Right lobe of liver (tissue), 6 donors: ENCODE measurements around the gene CCDC81. TPM values are rescaled to one million over a fixed set of nuclear protein-coding genes. Genes with fewer than 3 reads are reported as not detected.
"Not testable (repeated sequence)": the region's sequence is repeated elsewhere in the genome, so short reads cannot be mapped to it uniquely, and the experiment has no call there.

Experiments used
- ATAC-seq, 4 donors: fragments of 200-7000 bp; cut with Tn5 transposase; one replicate each; pipeline ENCODE4 v1.9.1; 2020; ENCODE audit warnings: mild to moderate bottlenecking in 4 of 4, moderate library complexity in 4 of 4
- DNase-seq, 3 donors: peaks; one replicate each; pipeline ENCODE4 v3.0.0-alpha.2; 2020
- H3K27ac ChIP-seq, 3 donors: fragments of 200-600 bp; one replicate each; pipeline ENCODE4 v1.8.0; 2022
- H3K27me3 ChIP-seq, 2 donors: fragments of 200-600 bp; one replicate each; pipeline ENCODE4 v1.8.0; 2022
- H3K36me3 ChIP-seq, 4 donors: fragments of 200-600 bp; sonication (generic) in 1 of 4; one replicate each; pipeline versions ENCODE4 v1.5.1 to v1.8.0; 2017 to 2022; ENCODE audit warnings: control low read depth in 1 of 4
- H3K4me1 ChIP-seq, 4 donors: fragments of 200-600 bp; sonication (generic) in 1 of 4; one replicate each; pipeline versions ENCODE4 v1.5.1 to v1.8.0; 2017 to 2022; ENCODE audit warnings: control low read depth in 1 of 4
- H3K4me3 ChIP-seq, 3 donors: fragments of 200-600 bp; one replicate each; pipeline ENCODE4 v1.8.0; 2022
- H3K9me3 ChIP-seq, 4 donors: fragments of 200-600 bp; sonication (generic) in 1 of 4; one replicate each; pipeline versions ENCODE4 v1.5.1 to v1.8.0; 2017 to 2022; ENCODE audit warnings: control low read depth in 1 of 4
- CTCF ChIP-seq, 4 donors: fragments of 200-600 bp in 3 of 4; fragments of 450-650 bp in 1 of 4; IDR thresholded peaks; one replicate each; pipeline versions ENCODE4 v1.5.1 to v1.8.0; 2016 to 2022; ENCODE audit warnings: antibody characterized with exemption in 4 of 4, mild to moderate bottlenecking in 2 of 4
- POLR2A ChIP-seq: fragments of 450-650 bp; IDR thresholded peaks from one replicate; pipeline ENCODE4 v1.6.1; 2017; ENCODE audit warnings: antibody characterized with exemption, mild to moderate bottlenecking
- WGBS: methylation state at CpG from one replicate; pipeline ENCODE4 v1.1.6; 2018; ENCODE audit warnings: low coverage, low lambda C conversion rate; ENCODE audit not compliant: insufficient coverage; ENCODE audit errors: missing lambda C conversion rate; 5-methylcytosine and 5-hydroxymethylcytosine counted together
- intact Hi-C, 2 donors: fragments of 100-400 bp; cut with DNase I; formaldehyde crosslinking; loops; one replicate each; pipeline versions ENCODE4 v1.11.2 to v1.14.1; 2022
- total RNA-seq, 6 experiments: library from RNA; depleted of rRNA in 2 of 6; stranded (reverse); fragments of >200 nt in 2 of 6; fragmentation: NEBNext Ultra II Directional in 3 of 6; extraction: Animal tissue kit (Norgen Biotek cat#: 25700) in 3 of 6; gene quantifications; one replicate each; pipeline versions ENCODE4 v1.1.0 to v1.2.4, GENCODE V29; 2016 to 2023
- donor health status: DM: no; HTN: yes; CAD: no.
- donor health status: DM: no; HTN: no; CAD: no.
- donor health status: DM: no; HTN: no; CAD: no.
- donor health status: DM: no; HTN: yes; CAD: no.
- donor health status: DM: no; HTN: yes; CAD: no.

CCDC81 gene
- total RNA-seq, 6 experiments from 2014 or later = 0.12 to 1.6 (median 0.55) TPM; not detected in 1

- no peaks in the 10 kb centered on the region for H3K9me3 ChIP-seq
- TF ChIP-seq POLR2A (no peak), CTCF (IDR thresholded peaks at IDR 0.05) (no peak)
- intact Hi-C loops = no loop called here
- no peaks in the 10 kb centered on the region for H3K27me3 ChIP-seq
- H3K4me3 ChIP-seq = no peak overlapping the region
- no peak for DNase-seq
- no peak overlapping the region for H3K27ac ChIP-seq
- H3K4me1 ChIP-seq = no peaks in the 10 kb centered on the region
- 95% methylated on average over 3 of the region's 3 CpGs for WGBS
- H3K36me3 ChIP-seq = no peaks in the 10 kb centered on the region
- ATAC-seq = no peak
These were observed 43.4 kb downstream of the CCDC81 start for GRCh38 chr11:86418106-86418505.

GRCh38 chr11:86418513-86418912 is 43.8 kb downstream of the CCDC81 start:
- WGBS = 79% methylated on average over 3 of the region's 3 CpGs
- H3K9me3 ChIP-seq = no peaks in the 10 kb centered on the region
- H3K36me3 ChIP-seq = no peaks in the 10 kb centered on the region
- no peak overlapping the region for H3K4me3 ChIP-seq
- H3K4me1 ChIP-seq = no peaks in the 10 kb centered on the region
- DNase-seq (no peak), ATAC-seq (no peak)
- no peak for TF ChIP-seq CTCF (IDR thresholded peaks at IDR 0.05)
- no peak for TF ChIP-seq POLR2A
- H3K27ac ChIP-seq = no peak overlapping the region
- H3K27me3 ChIP-seq = no peaks in the 10 kb centered on the region
- intact Hi-C loops = no loop called here

GRCh38 chr11:86418917-86419316 is 44.2 kb downstream of the CCDC81 start:
- 56% methylated on average over 1 of the region's 2 CpGs for WGBS
- intact Hi-C loops = no loop called here
- no peak for ATAC-seq
- Histone ChIP-seq H3K36me3 (no peaks in the 10 kb centered on the region), H3K4me1 (no peaks in the 10 kb centered on the region), H3K9me3 (no peaks in the 10 kb centered on the region), H3K27ac (no peak overlapping the region), H3K27me3 (no peaks in the 10 kb centered on the region), H3K4me3 (no peak overlapping the region)
- TF ChIP-seq CTCF (IDR thresholded peaks at IDR 0.05) (peak in 1 of 4 donors; percentile 9), POLR2A (no peak)
- DNase-seq = no peak

GRCh38 chr11:86421946-86422345 is 47.3 kb downstream of the CCDC81 start:
- no peak overlapping the region for H3K4me3 ChIP-seq
- TF ChIP-seq CTCF (IDR thresholded peaks at IDR 0.05) (no peak), POLR2A (no peak)
- no peaks in the 10 kb centered on the region for H3K4me1 ChIP-seq
- H3K27me3 ChIP-seq = no peaks in the 10 kb centered on the region
- ATAC-seq = no peak
- no peak for DNase-seq
- H3K36me3 ChIP-seq = no peaks in the 10 kb centered on the region
- no peak overlapping the region for H3K27ac ChIP-seq
- WGBS = 59% methylated on average over 4 of the region's 4 CpGs
- H3K9me3 ChIP-seq = no peaks in the 10 kb centered on the region
- intact Hi-C loops = no loop called here

GRCh38 chr11:86422371-86422770 is 47.7 kb downstream of the CCDC81 start:
- no peak overlapping the region for H3K4me3 ChIP-seq
- H3K9me3 ChIP-seq = no peaks in the 10 kb centered on the region
- WGBS = 50% methylated on average over 6 of the region's 12 CpGs
- no peaks in the 10 kb centered on the region for H3K36me3 ChIP-seq
- intact Hi-C loops = no loop called here
- no peaks in the 10 kb centered on the region for H3K27me3 ChIP-seq
- no peak overlapping the region for H3K27ac ChIP-seq
- TF ChIP-seq CTCF (IDR thresholded peaks at IDR 0.05) = no peak
- TF ChIP-seq POLR2A = no peak
- no peak for DNase-seq
- no peak for ATAC-seq
- H3K4me1 ChIP-seq = no peaks in the 10 kb centered on the region

DNA sequence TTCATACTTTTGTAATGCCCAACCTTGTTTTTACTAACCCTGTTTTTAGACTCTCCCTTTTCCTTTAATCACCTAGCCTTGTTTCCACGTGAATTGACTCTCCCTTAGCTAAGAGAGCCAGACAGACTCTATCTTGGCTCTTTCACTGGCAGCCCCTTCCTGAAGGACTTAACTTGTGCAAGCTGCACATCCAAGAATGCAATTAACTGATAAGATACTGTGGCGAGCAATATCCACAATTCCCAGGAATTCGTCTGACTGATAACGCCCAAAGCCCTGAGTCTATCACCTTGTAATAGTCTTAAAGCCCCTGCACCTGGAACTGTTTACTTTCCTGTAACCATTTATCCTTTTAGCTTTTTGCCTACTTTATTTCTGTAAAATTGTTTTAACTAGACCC is 48.8 kb downstream of the CCDC81 start:
- DNase-seq, ATAC-seq, H3K9me3 ChIP-seq, intact Hi-C loops, H3K27ac ChIP-seq, H3K4me3 ChIP-seq, H3K27me3 ChIP-seq, H3K4me1 ChIP-seq, H3K36me3 ChIP-seq: not testable (repeated sequence)
- WGBS = 57% methylated on average over 4 of the region's 4 CpGs
